ENCODE measurements around the gene ZFYVE9.

Gene ZFYVE9

DNA sequence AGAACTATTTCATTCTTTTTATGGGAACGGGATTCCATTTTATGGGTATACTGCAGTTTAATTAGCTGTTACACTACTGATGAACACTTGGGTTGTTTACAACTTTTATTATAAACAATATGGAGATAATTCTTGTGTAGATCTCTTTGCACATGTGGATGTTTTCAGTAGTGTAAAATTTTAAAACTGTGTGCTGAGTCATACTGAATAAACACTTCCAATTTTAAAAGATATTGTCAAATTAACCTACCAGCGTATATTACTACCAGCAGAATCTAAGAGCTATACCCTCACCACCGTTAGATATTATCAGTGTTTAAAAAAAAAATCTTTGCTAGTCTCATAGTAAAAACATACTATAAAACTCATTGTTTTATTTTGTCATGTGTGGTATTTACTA is 118.0 kb downstream of the ZFYVE9 start:
- DNase-seq, result no peak

DNA sequence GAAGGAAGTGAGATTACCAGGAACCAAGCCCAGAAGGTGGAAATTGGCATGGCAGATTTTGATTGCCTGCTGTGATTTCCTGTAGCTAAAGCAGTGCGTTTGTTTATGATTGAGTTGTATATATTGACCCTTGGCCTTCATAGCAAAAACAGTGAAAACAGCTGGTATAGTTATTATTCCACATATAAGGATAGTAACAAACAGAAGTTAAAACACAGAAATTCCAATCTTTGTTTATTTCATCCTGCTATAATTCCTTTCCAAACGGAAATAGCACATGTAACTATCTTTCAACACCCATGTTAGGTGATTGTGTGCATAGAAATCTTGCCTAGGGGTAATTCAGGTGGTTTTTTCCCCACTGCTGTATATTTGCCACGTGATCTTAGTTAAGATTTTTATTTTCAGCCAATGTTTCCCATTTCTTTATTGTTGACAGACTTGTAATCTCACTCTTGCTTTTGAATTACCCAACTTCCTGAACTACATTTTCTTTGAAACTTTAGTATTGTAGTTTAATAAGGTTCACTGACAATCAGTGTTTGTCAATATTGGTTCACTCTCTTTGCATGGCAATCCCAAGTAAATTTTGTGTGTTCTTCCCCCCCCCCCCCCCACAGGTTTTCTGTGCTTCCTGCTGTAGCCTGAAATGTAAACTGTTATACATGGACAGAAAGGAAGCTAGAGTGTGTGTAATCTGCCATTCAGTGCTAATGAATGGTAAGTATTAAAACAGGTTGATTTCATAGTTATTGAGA is 121.4 kb downstream of the ZFYVE9 start:
- no peak for DNase-seq

DNA sequence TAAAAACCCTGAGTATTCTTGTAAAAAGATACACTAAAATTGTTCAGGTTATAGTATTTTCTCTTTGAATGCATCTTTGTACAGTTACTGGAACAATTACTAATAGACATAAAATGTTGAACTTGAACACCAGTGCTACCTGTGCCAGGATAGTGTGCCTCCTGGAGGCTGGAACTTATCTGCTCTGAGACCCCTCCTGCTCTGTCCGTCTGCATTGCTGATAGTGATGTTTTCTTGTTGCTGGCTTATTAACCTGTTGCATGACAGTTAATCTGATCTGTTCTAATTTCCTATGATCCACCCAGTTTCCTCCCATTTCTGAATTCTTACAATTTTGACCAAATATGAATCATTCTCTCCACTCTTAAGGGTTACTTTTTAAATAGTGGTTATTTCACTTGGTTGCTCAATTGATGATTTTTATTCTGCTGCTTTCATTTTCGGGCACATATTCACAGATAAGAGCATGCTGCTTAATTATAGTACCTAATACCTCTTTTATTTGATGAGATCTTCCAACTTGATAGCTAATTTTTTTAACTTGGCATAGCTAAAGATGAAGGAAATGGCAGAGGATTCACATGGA is 122.7 kb downstream of the ZFYVE9 start:
- no peak for DNase-seq

DNA sequence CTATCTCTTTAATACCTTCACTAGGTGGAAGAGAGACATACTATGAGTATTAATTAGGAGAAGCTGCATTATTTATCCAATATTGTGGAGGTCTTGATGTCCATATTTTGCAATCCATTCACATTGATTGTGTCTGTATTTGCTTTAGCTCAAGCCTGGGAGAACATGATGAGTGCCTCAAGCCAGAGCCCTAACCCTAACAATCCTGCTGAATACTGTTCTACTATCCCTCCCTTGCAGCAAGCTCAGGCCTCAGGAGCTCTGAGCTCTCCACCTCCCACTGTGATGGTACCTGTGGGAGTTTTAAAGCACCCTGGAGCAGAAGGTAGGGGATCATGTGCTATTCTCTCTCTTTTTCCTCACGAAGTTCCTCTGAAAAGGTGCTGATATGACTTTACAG is 124.6 kb downstream of the ZFYVE9 start:
- no peak for DNase-seq

DNA sequence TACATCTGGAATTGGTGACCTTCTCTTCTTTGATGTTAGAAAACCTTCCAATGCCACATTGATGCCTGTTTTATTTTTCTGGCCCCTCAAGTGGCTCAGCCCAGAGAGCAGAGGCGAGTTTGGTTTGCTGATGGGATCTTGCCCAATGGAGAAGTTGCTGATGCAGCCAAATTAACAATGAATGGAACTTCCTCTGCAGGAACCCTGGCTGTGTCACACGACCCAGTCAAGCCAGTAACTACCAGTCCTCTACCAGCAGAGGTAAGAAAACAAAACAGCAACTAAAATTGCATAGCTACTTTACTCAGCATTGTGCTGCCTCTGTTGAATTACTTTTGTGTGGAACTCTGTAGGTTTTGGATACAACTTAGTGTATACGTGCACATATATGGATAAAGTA is 126.5 kb downstream of the ZFYVE9 start:
- no peak for DNase-seq

DNA sequence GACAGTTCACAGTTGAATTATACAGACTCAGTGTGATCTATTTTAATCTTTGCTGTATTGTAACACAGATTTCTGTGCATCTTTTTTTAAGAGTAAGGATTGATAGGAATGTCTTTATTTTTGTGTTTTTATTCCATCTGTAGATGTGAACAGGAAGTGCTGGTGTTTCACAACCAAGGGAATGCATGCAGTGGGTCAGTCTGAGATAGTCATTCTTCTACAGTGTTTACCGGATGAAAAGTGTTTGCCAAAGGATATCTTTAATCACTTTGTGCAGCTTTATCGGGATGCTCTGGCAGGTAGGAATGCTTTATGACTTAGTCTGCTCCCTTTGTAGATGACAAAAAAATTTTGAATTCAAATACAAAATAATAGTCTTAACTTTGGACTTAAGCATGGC is 139.6 kb downstream of the ZFYVE9 start:
- DNase-seq, result no peak

DNA sequence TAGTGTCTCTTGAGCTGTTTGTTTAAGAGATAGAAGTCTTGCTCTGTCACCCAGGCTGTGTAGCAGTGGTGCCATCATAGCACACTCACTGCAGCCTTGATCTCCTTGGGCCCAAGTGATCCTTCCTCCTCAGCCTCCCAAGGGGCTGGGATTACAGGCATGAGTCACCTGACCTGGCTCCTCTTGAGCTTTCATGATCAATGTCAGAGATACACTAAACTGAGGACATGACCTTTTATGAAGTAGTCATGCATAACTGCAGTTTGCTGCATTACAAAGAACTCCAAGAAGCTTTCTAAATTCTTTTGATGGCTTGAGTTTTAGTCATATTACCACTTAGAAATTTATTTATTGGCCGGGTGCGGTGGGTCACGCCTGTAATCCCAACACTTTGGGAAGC is 146.4 kb downstream of the ZFYVE9 start:
- no peak for DNase-seq

DNA sequence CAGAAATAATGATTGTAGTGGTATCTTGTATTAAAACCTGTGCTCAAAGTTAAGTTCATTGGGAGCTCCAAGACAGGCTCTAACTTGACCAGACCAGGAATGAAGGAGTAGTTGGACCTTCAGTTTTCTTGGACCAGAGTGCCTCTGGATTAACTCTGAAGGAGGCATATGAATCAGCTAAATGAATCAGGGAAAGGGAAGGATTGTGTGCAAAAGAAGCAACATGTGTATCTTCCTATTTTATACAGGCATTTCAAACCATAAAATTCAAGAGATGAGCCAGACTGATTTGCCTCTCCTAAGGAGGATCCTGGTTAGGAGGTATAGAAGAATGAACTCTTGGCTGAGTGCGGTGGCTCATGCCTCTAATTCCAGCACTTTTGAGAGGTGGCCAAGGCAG is 152.7 kb downstream of the ZFYVE9 start:
- DNase-seq, result no peak

DNA sequence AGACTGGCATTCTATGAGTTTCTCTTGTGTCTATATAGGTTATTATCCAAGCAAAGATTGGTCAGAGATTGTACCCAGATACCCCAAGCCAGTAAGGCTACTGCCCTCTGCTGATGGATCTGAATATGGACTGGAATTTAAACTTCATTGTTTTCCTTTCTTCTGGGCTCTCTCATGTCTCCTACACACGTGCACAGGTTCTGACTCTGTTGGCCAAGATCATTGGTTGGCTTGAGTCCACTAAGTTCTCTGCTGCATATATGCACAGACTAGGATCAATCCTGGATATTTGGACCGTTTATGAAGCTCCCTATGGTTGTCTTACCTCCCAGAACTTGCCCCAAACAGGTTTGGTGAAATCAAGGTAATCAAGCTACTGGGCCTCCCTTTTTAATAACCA is 154.5 kb downstream of the ZFYVE9 start:
- DNase-seq, result peak in 1 of 2 donors; percentile 1

DNA sequence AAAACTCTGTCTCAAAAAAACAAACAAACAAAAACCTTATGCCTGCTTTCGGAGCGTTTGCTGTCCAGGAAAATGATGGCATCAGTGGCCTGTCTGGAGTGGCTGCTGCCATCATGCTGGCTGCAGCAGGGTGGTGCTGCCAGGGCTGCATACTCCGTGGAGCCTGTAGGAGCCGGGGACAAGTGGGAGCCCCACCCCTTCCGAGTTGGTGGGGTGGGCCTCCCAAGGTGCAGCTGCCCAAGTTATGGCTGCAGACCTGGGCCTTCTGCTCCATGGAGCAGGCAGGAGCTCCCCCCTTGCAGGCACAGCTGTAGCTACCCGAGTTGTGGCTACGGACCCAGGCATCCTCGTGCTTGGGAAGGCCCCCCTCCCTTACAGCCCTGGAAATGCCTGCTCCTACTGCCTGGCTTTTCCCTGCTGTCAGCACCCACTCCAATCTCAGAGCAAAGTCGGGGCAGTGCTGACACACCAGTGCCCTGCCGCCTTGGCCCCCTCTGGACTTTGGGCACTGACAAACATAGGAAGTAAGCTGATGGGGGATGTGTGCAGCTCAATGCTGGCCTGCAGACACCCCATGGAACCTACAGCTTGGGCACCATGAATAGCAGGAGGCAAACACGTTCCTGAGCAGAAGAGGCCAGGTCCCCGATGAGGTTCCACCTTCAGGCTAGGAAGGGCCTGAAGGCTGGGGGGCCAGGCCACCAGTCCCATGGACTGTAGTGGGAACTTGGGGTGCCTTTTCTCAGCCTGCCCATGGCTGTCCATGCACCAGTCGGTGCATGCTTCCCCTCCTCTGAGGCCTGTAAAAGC is 163.7 kb downstream of the ZFYVE9 start:
- DNase-seq, result no peak

DNA sequence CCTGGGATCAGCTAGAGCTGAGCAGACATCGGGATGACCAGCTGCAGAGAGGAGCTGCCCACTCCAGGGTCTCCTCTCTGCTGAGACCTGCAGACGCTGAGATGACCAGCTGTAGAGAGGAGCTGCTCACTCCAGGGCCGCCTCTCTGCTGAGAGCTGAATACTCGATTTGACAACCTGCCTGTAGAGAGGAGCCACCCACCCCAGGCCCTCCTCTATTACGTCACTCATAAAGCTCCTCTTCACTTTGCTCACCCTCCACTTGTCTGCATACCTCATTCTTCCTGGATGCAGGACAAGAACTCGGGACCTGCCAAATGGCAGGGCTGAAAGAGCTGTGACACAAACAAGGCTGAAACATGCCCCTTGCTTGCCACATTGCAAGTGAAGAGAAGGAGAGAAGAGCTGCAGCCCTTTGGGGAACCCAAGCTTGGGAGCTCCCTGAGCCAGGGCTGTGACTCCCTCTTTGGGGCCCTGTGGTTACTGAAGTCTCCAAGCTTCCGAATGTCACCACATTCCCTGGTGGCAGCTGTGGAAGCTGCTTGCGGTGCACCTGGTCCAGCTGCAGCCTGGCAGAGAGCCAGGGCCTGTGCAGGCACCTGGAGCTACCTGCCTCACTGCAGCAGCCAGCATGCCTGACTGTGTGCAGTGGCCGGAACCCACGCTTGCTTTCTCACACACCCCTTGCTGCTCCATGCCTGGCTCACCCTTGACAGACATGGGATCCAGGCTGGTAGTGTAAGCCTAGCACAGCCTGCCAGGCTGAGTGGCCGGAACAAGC is 164.5 kb downstream of the ZFYVE9 start:
- no peak for DNase-seq

DNA sequence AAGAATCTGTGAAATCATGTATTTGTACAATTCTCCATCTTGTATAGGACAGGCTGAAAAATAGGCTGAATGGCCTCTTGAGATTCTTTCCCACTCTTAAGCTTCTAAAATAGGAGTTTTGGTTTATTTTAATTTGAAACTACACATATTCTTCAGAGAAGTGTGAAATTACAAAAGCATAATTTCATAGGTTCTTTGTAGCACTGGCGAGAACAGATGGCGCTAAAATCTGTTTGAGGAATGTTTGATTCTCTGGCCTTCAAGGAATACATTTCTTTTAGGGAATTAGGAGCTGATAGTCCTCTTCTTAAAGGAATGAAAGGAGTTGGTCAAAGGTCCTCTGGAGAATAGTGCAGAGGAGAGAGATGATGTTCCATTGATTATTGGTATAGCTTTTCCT is 179.2 kb downstream of the ZFYVE9 start:
- no peak for DNase-seq

DNA sequence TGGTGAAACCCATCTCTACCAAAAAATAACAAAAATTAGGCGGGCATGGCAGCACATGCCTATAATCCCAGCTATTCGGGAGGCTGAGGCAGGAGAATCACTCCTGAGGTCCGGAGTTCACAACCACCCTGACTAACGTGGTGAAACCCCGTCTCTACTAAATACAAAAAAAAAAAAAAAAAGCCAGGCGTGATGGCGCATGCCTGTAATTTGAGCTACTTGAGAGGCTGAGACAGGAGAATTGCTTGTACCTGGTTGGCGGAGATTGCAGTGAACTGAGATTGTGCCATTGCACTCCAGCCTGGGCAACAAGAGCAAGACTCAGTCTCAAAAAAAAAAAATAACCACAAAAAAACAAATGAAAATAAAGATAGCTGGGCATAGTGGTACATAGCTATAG is 181.8 kb downstream of the ZFYVE9 start:
- no peak for DNase-seq

DNA sequence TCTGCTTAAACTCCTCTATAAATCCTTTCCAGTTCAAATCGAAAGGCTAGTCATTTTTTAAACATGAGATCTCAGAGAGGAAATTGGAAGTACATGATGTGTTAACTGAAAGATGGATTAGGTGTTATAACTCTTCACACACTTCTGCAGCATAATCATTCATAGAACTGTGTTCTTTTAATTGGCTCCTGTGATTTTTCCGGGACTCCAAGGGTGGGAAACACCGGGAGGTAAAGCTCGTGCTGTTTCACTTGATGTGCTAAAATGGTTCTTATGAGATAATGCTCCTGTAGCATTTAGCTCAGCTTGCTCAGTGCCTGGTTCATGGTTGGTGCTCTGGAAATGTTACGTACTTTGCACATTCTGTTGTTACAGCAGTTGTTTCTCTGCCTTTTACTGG is 183.9 kb downstream of the ZFYVE9 start:
- DNase-seq, result no peak

DNA sequence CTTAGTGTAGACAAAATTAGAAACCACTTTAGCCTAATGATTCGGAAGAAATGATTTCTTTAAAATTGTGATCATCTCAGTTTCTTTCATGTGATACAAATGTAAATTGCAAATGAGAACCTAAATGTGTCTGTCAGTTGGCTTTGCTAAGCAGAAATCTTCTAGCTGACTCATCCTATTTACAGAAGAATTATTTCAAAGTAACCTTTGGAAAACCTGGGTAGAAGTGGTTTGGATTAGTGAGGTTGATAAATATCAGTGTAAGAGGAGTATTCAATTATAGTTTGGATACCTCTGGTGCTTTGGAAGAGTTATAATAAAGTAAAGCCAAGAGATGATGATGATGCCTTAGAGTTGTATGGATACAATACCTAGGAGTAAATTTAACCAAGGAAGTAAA is 186.7 kb downstream of the ZFYVE9 start:
- DNase-seq, result no peak

DNA sequence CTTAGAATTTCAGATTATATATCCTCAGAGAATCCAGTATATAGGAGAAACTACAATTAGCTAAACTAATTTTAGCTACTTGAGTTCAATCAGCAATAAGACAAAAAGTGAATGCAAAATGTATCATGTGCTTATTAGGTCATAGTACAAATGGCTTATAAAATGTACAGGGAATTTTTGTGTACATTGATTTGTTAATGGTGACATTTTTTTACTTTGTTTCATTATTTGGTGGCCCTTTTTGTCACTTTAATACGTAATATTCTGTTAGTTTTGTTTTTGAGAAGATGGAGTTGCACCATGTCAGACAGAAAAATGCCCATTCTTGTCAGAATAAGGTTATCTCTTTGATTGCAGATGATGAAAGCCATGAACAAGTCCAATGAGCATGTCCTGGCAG is 190.5 kb downstream of the ZFYVE9 start:
- DNase-seq, result no peak

DNA sequence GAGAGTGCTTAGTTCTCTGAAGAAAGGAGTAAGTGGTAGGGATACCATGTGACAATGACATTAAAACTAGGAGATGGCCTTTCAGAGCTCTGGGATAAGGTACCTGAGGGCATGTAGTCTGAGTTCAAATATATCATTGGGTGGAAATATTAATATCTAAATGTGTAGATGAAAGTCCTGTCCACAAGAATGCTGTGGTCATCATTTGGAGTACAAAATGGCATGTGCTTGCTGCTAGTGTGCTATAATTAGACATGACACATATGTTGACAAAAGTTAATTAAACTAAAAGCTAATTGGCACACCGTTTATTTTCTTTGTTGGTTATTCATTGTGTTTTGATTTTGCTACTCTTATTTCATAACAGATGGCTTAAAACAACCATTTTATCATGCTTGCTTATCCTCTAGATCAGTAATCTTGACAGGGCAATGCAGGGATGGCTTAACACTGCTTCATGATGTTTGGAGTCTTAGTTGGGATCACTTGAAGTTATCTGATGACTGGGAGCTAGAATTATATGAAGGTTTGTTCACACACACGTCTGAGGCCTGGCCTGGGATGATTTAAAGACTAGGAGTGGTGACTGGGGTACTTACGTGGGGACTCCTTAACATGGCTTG is 193.1 kb downstream of the ZFYVE9 start:
- no peak for DNase-seq

DNA sequence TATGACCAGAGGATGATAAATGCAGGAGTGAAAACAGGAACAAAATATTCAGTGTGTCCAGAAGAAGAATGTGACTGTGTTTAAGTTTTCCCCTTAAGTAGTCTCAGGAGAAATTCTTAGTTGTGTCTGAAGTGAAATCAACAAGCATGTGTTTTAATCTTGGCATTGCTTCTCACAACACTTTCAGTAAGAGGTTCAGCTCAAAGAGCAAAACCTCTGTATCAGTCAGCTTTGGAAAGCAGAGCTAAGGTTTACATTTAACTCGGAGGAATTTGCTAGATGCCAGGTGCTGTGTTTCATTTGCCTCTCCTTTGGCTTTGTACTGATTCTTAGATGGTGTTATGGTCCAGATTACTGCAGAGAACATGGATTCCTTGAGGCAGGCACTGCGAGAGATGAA is 195.6 kb downstream of the ZFYVE9 start:
- DNase-seq, result no peak

DNA sequence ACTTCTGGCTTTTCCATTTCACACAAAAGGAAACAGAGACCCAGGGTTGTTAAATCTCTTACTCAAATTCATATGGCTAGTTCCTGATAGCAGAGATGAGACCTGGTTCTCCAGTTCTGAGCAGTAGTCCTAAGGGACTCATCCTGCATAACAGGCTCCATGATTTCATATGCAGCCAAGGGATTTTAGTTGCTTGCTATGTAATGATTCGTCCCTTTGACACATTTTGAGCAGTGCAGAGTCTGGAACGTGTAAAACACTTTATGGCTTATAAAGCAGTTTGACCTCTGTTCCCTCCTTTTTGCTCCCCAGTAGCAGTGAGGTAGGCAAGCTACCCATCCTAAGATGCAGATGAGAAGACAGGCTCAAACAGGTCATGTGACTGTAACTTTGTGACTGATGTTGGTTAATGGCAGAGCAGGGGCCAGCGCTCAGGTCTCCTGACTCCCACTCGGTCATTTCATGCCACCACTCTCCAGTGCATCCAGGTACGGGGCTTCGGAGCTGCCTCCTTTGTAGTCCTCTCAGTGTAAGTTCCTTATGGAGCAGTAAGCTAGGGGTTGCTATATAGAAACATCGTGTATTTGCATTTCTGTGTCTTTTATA is 199.9 kb downstream of the ZFYVE9 start:
- DNase-seq, result no peak

DNA sequence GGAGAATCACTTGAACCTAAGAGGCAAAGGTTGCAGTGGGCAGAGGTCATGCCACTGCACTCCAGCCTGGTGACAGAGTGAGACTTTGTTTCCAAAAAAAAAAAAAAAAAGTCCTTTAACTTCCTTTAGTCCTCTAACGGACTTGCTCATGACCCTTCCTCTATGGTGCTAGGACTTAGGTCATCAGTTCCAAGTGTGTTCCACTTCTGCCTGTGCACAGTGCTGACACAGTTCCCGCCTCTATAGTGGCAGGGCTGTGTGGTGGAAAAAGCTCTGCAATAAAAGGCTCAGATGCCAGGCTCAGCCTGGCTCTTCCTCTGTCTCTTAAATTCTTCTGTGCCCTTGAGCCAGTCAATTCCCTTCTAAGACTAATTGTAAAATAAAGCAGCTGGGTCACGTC is 202.1 kb downstream of the ZFYVE9 start:
- no peak for DNase-seq

DNA sequence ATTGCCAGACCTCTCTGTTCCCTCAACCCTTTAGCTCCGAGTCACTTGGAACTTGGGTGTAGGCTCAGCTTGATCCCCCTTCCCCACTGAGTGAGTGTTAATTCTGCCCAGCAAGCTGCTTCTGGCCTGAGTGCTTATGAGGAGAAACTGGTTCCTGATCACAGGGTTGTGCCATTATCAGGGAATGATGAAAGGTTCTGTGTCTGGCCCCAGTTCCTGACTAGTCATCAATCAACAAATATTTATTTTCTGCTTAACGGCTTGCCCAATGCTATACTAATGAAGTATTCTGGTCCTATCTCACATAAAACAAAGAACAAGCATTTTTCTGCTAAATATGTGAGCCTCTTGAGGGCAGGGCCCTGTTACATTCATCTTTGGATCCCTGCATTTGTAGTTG is 203.4 kb downstream of the ZFYVE9 start:
- no peak for DNase-seq

DNA sequence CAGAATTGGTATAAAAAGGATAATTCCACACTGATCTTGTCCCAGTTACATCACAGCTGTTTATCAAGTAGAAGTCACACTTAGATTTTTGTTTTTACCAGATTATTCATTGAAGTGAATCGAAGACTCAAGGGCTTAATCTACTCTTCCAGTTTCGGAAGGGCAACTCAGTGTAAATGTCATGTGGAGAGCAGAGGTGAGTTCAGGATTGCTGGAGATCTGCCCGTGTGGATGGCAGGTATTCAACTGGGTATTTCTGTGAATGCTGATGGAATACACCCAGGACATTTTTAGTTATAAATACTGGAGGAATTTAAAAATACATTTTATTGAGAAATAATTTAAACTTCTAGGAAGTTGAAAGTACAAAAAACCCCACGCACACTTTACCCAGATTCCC is 204.8 kb downstream of the ZFYVE9 start:
- no peak for DNase-seq

Measured in stimulated activated CD4-positive, alpha-beta T cell treated with anti-CD3 and anti-CD28 coated beads, Interleukin-2, amount 100 ng/mL, for 48 hours (primary cell).